NCI-H2196 treated with DMSO at 0.1 percent for 48 hours (cell line): ENCODE data around the gene MRPS10.

Source experiments
- DNase-seq: peaks from one replicate; lab custom pipeline; 2025; ENCODE audit not compliant: unreplicated experiment; lab: John Stamatoyannopoulos, UW

Gene MRPS10

GRCh38 chr6:42217519-42218367, at the start of gene MRPS10:
TSS of gene MRPS10 (minus strand) at chr6:42217861. CDS start at chr6:42217849, 12 bp downstream.
- peak; percentile 94 for DNase-seq

DNA sequence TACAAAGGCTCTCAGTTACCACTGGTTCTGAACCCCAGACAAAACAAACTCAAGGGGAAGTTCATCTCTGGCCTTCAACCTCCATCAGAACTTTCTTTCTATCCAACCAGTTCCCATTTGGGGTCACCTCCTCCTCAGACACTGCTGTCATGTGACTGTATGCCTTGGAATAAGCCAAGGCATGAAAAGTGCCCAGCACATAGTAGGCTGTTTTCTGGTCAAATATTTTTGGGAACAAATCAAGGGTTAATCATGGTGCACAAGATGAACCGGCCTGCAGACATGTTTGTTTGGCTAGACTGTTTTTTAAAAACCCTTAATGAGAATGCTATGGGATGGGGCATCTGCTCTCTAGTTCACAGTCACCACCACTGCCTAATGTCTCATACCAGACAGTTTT, 48.9 kb upstream of the MRPS10 start:
- DNase-seq = no peak

DNA sequence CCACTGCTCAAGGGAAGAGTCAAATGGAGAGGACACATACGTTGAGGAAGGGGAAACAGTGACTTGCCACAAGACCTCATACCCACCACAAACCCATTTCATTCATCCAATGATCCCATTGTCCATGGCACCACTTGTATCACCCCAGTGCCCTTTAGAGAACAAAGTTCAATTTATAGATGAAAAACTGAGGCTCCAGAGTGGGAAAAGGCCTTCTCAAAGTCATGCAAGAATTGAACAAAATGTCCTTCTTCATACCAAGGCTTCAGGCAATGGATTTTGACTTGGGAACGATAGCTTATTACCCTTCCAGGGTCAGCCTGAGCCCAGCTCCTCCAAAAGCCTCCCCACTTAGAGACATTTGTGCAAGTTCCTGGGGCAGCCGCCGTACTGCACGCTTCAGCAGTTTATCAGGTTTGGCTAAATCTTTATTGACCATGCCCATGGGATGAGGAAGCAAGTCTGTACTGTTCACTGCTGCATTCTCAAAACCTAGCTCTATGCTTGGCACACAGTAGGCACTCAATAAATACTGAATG, 47.3 kb upstream of the MRPS10 start:
- DNase-seq = no peak

DNA sequence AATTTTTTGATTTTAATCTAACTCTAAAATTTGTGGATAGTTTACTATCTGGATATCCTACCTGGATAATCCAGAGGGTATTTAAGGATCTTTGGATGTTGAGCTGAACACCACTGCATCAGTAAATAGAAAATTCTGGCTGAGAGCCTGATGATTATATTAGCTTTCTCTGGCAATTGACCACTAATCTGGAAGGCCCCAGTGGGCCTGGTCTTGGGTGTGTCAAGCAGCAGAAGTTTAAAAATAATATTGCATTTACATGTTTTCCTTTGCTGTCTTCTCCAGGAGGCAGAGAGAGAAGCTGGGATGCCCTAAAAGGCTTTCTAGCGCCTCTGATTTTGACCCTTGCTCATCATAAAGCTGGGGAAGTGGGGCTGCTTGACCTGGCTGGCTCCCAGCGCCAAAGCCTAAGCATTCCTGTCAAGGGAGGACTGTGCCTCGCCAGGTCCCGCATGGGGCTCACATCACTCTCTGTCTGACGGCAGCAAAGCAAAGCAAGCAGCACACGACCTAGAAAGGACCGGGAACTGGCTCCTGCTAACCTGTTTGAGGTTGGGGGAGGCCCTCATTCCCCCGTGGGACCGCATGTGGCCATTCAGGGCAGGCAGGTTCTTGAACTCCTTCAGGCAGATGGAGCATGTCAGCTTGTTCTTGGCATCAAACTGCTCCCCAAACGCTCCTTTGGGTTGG, 46.6 kb upstream of the MRPS10 start:
- no peak for DNase-seq

DNA sequence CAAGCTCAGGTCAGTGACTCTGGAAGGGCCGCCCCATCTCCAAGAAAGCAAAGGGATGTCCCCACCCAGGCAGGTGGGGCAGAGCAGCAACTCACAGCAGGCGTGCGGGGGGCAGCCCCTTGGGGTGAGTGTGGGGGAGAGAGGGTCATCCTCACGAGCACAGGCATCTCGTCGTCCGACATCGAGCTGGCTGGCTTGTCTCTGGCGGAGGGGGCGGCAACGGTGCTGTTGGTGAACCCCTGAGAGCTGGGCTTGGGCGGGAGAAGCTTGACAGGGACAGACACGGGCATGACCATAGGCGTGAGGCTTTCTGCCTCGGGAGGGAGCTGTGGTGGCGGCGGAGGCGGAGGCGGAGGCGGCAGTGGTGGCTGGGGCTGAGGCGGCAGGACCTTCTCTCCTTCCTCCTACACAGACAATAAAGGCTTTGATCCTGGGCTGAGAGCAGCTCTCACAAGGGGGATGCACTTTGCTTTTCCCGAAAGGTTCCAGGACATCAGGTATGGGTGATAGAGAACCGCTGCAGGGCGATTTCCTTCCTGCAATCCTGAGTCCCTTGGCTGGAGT, 45.6 kb upstream of the MRPS10 start:
- DNase-seq = no peak

DNA sequence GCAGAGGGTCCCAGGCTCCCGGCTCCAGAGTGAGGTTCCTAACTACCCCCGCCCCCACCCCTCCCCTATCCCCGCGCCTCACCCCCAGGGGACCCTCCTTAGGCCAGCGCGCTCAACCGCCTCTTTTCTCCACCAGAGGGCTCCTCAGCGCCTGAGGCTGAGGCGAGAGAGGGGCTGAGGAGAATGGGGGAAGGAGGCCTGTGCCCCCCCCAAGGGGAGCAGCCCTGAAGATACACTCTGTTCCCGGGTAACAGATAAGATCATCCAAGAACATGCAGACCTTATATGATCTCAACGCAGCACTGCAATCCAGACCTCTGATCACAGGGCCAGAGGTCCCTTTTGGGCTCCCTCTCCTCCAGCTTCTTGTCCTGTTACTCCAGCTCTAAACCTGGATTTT, 43.3 kb upstream of the MRPS10 start:
- DNase-seq = no peak

DNA sequence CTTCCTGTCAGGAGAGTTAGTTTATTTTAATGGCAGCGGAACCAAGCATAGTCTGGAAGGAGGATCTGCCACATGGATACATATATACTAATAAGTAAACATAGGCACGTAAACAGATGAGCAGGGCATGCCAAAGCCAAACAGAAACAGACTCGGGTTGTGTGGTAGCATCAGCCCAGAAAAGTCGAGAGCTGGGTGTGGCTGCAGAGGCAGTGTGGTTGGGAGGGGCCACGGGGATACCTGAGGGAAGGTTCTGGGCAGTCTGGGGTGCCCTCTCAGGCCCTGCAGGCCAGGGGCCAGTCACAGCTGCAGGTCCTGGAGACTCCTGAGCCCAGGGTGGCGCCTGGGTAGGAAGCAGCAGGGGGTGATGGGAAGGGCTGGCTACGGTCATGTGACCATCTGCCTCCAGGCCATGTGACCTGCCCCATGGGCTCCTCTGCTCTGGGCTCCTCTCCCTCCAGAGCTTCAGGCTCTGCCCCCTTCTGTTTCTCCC, 42.8 kb upstream of the MRPS10 start:
- DNase-seq = no peak

DNA sequence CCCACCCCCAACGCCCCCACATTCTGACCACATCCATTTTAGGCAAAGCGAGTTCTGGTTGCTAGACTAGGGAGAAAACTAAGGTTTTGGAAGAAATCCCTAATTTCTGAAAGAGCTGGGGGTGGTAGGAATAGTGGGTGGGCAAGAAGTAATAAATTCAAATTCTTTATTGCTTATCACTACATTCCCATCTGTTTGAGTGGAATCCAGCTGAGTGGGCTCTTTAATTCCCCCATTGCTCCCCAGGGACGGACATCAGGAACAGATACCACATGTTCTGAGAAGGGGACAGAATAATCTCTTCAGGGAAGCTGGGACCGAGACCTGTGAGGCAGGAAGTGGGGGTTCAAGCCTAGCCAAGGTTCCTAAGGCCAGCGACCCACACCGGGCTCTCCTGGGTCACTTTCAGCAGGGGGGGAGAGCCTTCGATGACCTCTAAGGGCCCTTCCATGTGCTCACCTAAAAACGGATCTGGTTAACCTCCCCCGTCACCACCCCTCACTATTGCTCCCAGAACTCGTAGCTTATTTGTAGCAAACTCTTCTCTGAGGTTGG, 42.3 kb upstream of the MRPS10 start:
- no peak for DNase-seq

DNA sequence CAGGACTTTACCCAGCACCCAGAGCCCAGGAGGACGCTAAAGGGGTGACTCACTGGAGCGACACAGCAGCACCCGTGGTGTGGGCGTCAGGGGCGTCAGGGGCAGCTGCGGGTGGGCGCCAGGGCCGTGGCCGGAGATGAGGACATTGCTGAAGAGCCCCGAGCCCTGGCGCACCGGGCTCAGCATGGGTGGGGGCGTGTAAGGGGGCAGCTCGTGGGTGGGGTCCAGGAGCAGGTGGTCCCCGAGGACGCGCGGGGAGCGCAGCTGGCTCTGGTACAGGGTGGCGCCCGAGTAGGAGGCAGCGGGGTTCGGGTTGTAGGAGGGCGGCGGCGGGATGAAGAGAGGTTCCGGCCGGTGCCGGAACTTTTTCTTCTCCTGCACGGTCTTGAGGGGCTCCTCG, 41.6 kb upstream of the MRPS10 start:
- DNase-seq = no peak

- DNase-seq = no peak
Observed at GRCh38 chr6:42257614-42258013, 40.0 kb upstream of the MRPS10 start.

DNA sequence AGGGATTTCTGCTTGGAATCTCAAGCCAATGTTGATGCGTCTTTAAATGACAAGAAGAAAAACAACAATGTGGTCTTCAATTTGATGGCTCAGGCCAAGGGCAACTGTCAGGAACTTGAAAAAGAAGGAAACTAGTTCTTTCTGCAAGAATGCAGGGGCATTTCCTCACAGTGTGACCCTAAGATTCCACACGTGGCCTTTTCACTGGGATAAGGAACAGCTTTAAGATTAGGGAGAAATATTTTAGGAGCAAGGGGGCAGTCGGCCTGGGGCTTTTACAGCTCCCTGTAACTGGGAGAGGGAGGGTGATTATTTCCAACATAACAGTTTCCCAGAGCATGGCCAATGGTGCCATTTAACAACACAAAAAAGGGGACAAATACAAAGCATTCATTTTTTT, 39.4 kb upstream of the MRPS10 start:
- DNase-seq = no peak

- no peak for DNase-seq
Observed at GRCh38 chr6:42255050-42255449, 37.4 kb upstream of the MRPS10 start.

GRCh38 chr6:42254505-42254904, 36.8 kb upstream of the MRPS10 start:
- DNase-seq = no peak

- DNase-seq = peak; percentile 76
Observed at GRCh38 chr6:42251911-42252637, 34.4 kb upstream of the MRPS10 start.

DNA sequence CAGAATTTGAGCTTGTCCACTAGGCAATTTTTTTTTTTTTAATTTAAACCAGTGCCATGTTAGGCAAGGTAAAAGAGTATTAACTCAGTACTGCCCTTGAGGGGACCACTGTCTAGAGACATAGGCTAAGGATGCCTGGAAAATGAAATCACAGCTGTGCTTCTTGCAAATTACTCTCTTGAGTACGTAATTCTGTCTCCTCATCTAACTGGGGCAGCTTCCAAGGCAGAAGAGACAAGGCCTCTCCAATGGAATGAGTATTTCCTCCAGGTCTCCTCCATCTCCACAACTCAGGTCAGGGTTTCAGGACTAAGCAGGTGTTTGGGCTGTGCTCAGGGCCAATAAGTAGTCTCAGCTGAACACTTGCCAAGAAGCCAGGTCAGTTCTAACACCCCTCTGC, 33.8 kb upstream of the MRPS10 start:
- no peak for DNase-seq

DNA sequence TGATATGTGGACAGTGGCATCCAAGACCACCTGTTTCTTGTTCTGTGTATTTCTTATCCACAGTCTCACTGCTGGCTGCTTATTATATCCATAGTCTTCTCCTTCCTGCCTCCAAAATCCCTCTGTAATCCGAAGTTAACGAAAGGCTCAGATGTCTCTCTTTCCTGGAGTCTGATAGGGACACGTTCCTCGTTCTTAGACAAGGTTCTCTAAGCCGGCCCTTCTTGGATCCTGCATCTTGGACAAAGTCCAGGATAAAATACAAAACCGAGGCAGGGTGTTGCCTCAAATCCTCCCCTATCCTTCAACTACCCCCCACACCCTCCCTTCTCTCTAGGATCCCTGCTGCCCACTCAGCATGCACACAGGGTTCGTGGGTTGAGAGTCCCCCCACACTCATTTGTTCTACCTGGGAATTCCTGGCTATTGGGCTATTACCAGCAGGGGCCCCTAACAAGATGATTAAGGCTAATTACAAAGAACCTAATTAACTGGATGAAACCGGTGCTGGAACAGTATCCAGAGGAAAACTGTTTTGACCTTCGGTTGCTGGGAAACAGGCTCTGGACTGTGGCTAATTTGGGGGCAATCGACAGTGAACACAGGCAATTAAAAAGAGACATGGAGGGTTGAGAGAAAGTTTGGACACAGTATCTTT, 32.7 kb upstream of the MRPS10 start:
- DNase-seq = no peak

DNA sequence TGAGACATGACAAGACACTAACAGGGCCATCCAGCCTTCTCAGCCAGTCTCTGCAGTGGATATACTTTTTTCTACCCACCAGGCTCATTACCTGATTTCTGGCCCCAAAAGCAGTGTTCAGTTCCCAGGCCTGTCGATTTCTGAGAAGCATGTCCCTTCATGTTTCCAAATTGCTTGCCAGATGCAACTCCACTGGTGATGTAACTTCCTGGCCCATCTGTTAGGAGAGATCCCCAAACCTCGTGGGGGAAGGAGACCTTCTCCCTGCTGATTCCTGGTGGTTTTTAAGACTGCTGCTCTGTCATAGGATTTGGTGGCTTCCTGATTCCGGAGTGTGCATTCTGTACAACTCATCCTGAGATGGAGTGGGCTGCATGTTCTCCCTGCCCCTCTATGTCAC, 31.6 kb upstream of the MRPS10 start:
- no peak for DNase-seq

- DNase-seq = no peak
Observed at GRCh38 chr6:42243046-42243445, 25.4 kb upstream of the MRPS10 start.

DNA sequence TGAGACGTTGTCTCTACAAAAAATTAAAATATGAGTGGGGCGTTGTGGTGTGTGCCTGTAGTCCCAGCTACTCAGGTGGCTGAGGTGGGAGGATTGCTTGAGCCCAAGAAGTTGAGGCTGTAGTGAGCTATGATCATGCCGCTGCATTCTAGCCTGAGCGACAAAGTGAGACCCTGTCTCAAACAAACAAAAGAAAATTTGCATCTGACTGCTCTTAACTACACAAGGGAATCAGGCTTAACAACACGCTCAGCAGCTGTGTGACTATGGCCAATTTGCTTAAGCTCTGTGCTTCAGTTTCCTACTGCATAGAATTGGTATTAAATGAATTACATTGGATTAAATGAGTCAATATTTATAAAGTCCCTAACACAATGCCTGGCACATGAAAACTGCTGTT, 24.3 kb upstream of the MRPS10 start:
- DNase-seq = no peak

DNA sequence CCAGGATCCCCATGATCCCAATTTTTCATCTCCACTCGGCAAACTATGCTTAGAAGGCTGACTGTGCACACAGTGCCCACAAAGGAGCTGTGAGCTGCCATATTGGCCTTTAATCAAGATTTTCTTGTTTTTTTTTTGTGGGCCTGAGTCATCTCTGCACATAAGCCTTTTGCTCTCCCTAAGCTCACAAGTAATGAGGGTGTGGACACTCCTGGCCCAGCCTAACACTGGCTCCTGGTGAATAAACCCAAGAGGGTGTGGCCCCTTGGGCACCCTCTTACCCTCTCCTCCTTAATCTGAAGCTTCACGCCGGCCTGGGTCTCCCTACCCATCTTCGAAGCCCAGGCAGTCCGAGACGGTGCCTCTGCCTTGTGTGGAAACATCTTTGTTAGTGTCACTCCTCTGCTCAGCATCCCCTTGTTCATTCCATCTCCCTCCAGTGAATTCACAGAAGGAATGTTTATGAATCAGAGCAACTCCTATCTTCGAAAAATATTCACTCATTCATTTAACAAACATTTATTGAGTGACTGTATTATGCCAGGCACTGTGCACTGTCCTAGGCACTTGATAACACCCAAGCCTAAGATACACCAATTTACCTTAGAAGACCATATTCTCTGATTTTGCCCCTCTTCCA, 22.2 kb upstream of the MRPS10 start:
- no peak for DNase-seq
